Measurements from ENCODE around the gene TMPRSS5. TPM values are rescaled to one million over a fixed set of nuclear protein-coding genes. Genes with fewer than 3 reads are reported as not detected.

Gene TMPRSS5
- total RNA-seq, 1 experiment from 2014 or later: 0.49 TPM

DNA sequence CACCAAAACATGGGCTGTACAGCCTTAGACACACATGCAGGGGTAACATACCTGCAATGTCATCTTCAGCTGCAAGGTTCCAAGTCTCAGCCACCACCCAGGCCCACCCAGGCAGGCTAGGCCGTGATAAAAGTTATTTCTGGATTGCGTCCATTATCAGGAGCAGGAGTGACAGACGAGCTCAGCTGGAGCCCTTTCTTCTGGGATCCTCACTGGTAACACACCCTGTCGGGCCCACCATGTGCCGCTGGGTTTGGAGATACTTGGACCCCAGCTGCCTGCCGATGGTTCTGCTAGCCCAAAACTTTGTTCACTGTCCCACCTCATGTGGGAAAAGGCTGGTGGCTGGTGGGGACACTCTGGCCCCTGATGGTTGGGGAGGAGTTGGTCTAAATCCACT lies 24.8 kb downstream of the TMPRSS5 start:
- no peaks in the 10 kb centered on the region for H3K27me3 Mint-ChIP-seq (ENCODE audit: insufficient read depth, unreplicated experiment)
- no TSS peak for BruUV-seq (replicated peaks)
- ChIA-PET POLR2A (interaction anchor here (0.6 kb wide), 1 partner anchor 30 kb away, joined by 3 read pairs; no protein-coding TSS in a partner anchor), CTCF (no interaction called here)
- no peak overlapping the region for H3K4me3 Mint-ChIP-seq (ENCODE audit: unreplicated experiment)
- H3K27ac Mint-ChIP-seq (ENCODE audit: low read depth, unreplicated experiment): no peak overlapping the region
- no peaks in the 10 kb centered on the region for H3K9me3 Mint-ChIP-seq (ENCODE audit: unreplicated experiment)
- TF ChIP-seq CTCF (IDR thresholded peaks at IDR 0.05; ENCODE audit: unreplicated experiment): no peak
- intact Hi-C loops (cut with micrococcal nuclease): no loop called here
- peaks cover 13% of the 10 kb centered on the region for H3K4me1 Mint-ChIP-seq (ENCODE audit: insufficient read depth, unreplicated experiment)
- DNase-seq (ENCODE audit: unreplicated experiment): no peak
- H3K36me3 Mint-ChIP-seq (ENCODE audit: insufficient read depth, unreplicated experiment): no peaks in the 10 kb centered on the region

DNA sequence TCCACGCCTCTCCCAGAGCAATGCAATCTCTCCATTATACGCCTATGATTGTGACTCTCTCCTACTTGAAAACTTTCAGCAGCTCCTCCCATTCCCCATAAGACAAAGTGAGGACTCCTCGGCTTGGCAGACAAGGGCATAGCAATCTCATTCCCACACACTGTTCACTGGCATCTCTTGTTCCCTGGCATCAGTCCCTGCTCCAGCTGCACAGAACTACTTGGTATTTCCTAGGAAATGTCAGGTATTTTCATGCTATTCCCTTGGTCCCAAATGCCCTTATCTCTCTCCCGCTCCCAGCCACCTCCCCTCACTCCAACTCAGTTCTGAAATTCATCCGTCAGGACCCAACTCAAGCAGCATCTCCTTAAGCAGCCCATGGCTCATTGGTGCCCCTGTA lies 28.4 kb downstream of the TMPRSS5 start:
- POLR2A ChIA-PET: no interaction called here
- no peak overlapping the region for H3K4me3 Mint-ChIP-seq (ENCODE audit: unreplicated experiment)
- CTCF ChIA-PET: no interaction called here
- no peak for TF ChIP-seq CTCF (IDR thresholded peaks at IDR 0.05; ENCODE audit: unreplicated experiment)
- peaks cover 28% of the 10 kb centered on the region for H3K4me1 Mint-ChIP-seq (ENCODE audit: insufficient read depth, unreplicated experiment)
- BruUV-seq (replicated peaks): no TSS peak
- H3K27me3 Mint-ChIP-seq (ENCODE audit: insufficient read depth, unreplicated experiment): no peaks in the 10 kb centered on the region
- H3K9me3 Mint-ChIP-seq (ENCODE audit: unreplicated experiment): no peaks in the 10 kb centered on the region
- no peaks in the 10 kb centered on the region for H3K36me3 Mint-ChIP-seq (ENCODE audit: insufficient read depth, unreplicated experiment)
- no peak for DNase-seq (ENCODE audit: unreplicated experiment)
- intact Hi-C loops (cut with micrococcal nuclease): no loop called here
- H3K27ac Mint-ChIP-seq (ENCODE audit: low read depth, unreplicated experiment): no peak overlapping the region

GRCh38 chr11:113675565-113675964 lies 30.5 kb downstream of the TMPRSS5 start:
- Mint-ChIP-seq H3K4me3 (ENCODE audit: unreplicated experiment) (no peak overlapping the region), H3K9me3 (ENCODE audit: unreplicated experiment) (no peaks in the 10 kb centered on the region), H3K27ac (ENCODE audit: low read depth, unreplicated experiment) (no peak overlapping the region), H3K27me3 (ENCODE audit: insufficient read depth, unreplicated experiment) (no peaks in the 10 kb centered on the region), H3K36me3 (ENCODE audit: insufficient read depth, unreplicated experiment) (no peaks in the 10 kb centered on the region), H3K4me1 (ENCODE audit: insufficient read depth, unreplicated experiment) (peaks cover 15% of the 10 kb centered on the region)
- intact Hi-C loops (cut with micrococcal nuclease): no loop called here
- BruUV-seq (replicated peaks): no TSS peak
- ChIA-PET POLR2A (interaction anchor here (1.0 to 1.2 kb wide), 2 partner anchors 9 to 14 kb away, joined by 3 to 4 read pairs; no protein-coding TSS in a partner anchor), CTCF (no interaction called here)
- no peak for TF ChIP-seq CTCF (IDR thresholded peaks at IDR 0.05; ENCODE audit: unreplicated experiment)
- DNase-seq (ENCODE audit: unreplicated experiment): no peak

GRCh38 chr11:113675003-113675561 lies 31.0 kb downstream of the TMPRSS5 start:
- POLR2A ChIA-PET: interaction anchor here (0.7 to 1.2 kb wide), 3 partner anchors 9 to 1579 kb away, joined by 3 to 4 read pairs (median 3); no protein-coding TSS in a partner anchor
- Mint-ChIP-seq H3K4me1 (ENCODE audit: insufficient read depth, unreplicated experiment) (peaks cover 15% of the 10 kb centered on the region), H3K27me3 (ENCODE audit: insufficient read depth, unreplicated experiment) (no peaks in the 10 kb centered on the region), H3K27ac (ENCODE audit: low read depth, unreplicated experiment) (no peak overlapping the region), H3K9me3 (ENCODE audit: unreplicated experiment) (no peaks in the 10 kb centered on the region), H3K4me3 (ENCODE audit: unreplicated experiment) (no peak overlapping the region), H3K36me3 (ENCODE audit: insufficient read depth, unreplicated experiment) (no peaks in the 10 kb centered on the region)
- peak; percentile 73 for DNase-seq (ENCODE audit: unreplicated experiment)
- TF ChIP-seq CTCF (IDR thresholded peaks at IDR 0.05; ENCODE audit: unreplicated experiment): no peak
- no TSS peak for BruUV-seq (replicated peaks)
- intact Hi-C loops (cut with micrococcal nuclease): no loop called here
- CTCF ChIA-PET: interaction anchor here (0.6 kb wide), 1 partner anchor 97 kb away, joined by 5 read pairs; no protein-coding TSS in a partner anchor

All from MCF 10A (cell line).